Subcutaneous abdominal adipose tissue (tissue), 5 donors: ENCODE data around the gene DNPH1.

ENCODE experiments used
- H3K27ac ChIP-seq: one replicate; pipeline ENCODE4 v1.7.0; 2013; ENCODE audit warnings: low read depth, mild to moderate bottlenecking, inconsistent platforms, low read length, moderate library complexity
- H3K27me3 ChIP-seq, 5 donors: one replicate each; pipeline ENCODE4 v1.7.0; 2013; ENCODE audit warnings: low read length in 5 of 5, inconsistent platforms in 1 of 5; ENCODE audit not compliant: control insufficient read depth in 5 of 5, insufficient read depth in 4 of 5
- H3K36me3 ChIP-seq, 5 donors: one replicate each; pipeline ENCODE4 v1.7.0; 2013; ENCODE audit warnings: low read length in 5 of 5; ENCODE audit not compliant: control insufficient read depth in 5 of 5, insufficient read depth in 5 of 5
- H3K4me1 ChIP-seq, 5 donors: one replicate each; pipeline ENCODE4 v1.7.0; 2013; ENCODE audit warnings: low read length in 5 of 5, mild to moderate bottlenecking in 3 of 5, moderate library complexity in 1 of 5; ENCODE audit not compliant: control insufficient read depth in 5 of 5, insufficient read depth in 5 of 5
- H3K4me3 ChIP-seq, 5 donors: one replicate each; pipeline ENCODE4 v1.7.0; 2013; ENCODE audit warnings: low read length in 5 of 5, low read depth in 1 of 5
- H3K9ac ChIP-seq, 5 donors: one replicate each; pipeline ENCODE4 v1.7.0; 2013; ENCODE audit warnings: low read length in 5 of 5, mild to moderate bottlenecking in 4 of 5, moderate library complexity in 3 of 5
- H3K9me3 ChIP-seq, 5 donors: one replicate each; pipeline ENCODE4 v1.7.0; 2013; ENCODE audit warnings: low read length in 5 of 5; ENCODE audit not compliant: control insufficient read depth in 5 of 5
- donor health status: healthy.
- donor health status: healthy.
- donor health status: healthy.
- donor health status: healthy.
- donor health status: healthy.

The DNPH1 gene

DNA sequence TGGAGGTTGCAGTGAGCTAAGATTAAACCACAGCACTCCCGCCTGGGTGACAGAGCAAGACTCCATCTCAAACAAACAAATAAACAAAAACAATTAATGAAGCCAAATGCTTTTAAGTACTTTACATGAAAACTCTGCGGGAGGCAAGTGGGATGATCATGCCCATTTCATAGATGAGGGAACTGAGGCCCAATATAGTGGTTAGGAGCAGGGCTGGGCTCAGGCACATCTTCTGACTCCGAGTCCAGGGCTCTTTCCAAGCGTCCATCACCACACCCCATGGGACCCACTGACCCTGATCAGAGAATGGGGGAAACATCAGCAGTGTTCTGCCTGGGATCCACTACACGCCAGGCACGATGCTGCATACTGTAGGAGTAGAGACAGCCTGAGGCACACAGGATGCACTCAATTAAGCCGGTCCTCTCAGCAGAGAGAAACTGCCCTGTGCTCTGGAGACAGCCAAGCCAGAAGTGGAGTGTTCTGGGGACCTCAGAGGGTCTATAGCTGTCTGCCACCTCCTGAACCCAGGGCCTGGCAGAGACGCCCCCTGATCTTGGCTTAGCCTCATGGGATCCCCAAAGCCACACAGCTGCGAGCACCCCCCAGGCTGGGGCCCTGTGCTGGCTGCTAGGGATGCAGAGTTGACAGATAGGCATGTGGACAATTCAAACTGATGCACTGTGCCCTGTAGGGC lies 27.5 kb upstream of the DNPH1 start:
- Histone ChIP-seq H3K9me3 (no peaks in the 10 kb centered on the region), H3K36me3 (no peaks in the 10 kb centered on the region), H3K4me1 (peaks cover 0 to under 1% (median 0%) of the 10 kb centered on the region in 5 donors), H3K27me3 (peaks cover 5 to 37% (median 30%) of the 10 kb centered on the region in 5 donors), H3K27ac (no peak overlapping the region), H3K4me3 (no peak overlapping the region), H3K9ac (no peak overlapping the region)

DNA sequence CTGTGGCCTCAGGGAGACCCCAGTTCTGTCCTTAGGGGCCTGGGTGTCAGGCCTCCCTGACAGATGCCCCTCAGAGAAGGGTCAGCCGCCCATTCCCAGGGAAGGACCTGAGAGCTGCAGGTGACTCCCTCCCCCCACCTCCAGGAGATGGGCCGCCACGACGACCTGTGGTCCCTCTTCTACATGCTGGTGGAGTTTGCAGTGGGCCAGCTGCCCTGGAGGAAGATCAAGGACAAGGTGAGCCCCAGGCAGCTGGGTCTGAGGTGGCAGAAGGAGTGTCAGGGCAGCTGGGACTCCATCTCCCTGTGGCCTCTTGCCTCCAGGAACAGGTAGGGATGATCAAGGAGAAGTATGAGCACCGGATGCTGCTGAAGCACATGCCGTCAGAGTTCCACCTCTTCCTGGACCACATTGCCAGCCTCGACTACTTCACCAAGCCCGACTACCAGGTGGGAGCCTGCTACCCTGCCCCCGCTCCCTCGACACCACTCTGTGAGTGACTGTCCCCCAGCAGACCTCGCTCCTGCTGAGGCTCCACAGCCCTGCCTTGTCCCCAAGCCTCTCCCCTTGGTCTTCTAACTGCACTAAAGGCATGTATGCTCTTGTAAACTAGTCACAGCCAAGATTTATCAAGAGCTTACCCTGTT lies 26.2 kb upstream of the DNPH1 start:
- Histone ChIP-seq H3K9ac (no peak overlapping the region), H3K4me3 (no peak overlapping the region), H3K27me3 (peaks cover 15 to 49% (median 39%) of the 10 kb centered on the region in 5 donors), H3K27ac (no peak overlapping the region), H3K9me3 (no peaks in the 10 kb centered on the region), H3K4me1 (peaks cover 0 to 4% (median 0%) of the 10 kb centered on the region in 5 donors), H3K36me3 (no peaks in the 10 kb centered on the region)

DNA sequence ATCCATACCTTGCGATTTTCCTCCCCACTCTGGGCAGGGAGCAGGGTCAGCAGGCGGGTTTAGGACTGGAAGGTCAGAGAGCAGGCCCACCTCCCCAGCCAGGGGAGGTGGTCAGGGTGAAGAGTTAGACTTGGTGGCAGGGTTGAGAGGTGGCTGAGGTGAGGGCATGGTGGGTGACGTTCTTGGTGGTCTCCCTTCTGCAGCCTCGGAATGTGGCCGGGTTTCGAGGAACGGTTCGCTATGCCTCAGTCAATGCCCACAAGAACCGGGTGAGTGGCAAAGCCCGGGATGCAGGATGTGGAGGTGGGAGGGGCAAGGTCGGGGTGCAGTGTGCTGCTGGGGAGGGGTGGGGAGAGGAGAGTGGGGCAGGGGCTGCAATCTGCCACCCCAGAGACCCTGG lies 25.6 kb upstream of the DNPH1 start:
- H3K36me3 ChIP-seq: no peaks in the 10 kb centered on the region
- H3K4me1 ChIP-seq: peaks cover 0 to 4% (median 0%) of the 10 kb centered on the region in 5 donors
- no peak overlapping the region for H3K27ac ChIP-seq
- no peaks in the 10 kb centered on the region for H3K9me3 ChIP-seq
- peaks cover 15 to 49% (median 40%) of the 10 kb centered on the region in 5 donors for H3K27me3 ChIP-seq
- H3K4me3 ChIP-seq: no peak overlapping the region
- H3K9ac ChIP-seq: no peak overlapping the region

DNA sequence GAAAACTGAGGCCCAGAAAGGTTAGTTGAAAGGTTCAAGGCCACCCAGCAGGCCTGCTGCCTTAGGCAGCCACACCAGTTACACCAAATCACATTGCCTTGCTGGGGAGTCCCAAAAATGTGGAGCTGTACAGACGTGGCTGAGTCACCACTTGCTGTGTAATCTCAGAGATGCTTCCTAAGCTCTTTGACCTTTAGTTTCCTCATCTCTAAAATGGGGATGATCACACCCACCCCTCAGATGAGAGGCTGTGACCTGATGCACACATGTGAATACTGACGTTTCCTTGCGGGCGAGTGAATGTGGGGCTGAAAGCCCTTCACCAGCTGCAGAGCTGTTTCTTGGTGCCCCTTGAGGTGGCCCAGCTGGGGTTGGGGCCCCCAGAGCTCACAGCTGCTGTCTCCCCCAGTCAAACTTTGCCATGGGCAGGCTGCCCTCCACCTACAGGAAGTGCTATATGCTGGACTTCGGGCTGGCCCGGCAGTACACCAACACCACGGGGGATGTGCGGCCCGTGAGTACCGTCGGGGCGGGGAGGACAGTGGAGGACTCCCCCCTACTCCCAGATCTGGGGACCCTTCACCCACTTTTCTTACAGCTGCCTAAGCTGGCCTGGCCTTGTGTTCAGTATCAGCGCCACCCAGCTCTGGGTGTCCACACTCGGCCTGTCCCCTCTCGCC lies 25.0 kb upstream of the DNPH1 start:
- Histone ChIP-seq H3K27ac (no peak overlapping the region), H3K9me3 (no peaks in the 10 kb centered on the region), H3K27me3 (peaks cover 15 to 49% (median 40%) of the 10 kb centered on the region in 5 donors), H3K36me3 (no peaks in the 10 kb centered on the region), H3K9ac (no peak overlapping the region), H3K4me1 (peaks cover 0 to 4% (median 0%) of the 10 kb centered on the region in 5 donors), H3K4me3 (no peak overlapping the region)

DNA sequence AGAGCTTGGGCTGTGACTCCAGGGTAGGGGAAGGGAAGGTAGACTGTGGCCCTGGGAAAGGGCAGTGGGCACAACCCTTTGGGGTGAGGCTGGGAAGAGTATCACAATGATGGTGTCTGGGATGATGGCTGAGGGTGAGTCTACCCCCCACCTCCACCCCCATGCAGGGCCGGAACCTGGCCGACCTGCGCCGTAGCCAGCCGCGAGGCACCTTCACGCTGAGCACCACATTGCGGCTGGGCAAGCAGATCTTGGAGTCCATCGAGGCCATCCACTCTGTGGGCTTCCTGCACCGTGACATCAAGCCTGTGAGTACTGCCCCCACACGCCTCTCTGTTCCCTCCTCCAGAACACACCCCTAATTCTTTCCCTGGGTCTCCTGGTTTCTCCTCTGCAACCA lies 24.1 kb upstream of the DNPH1 start:
- Histone ChIP-seq H3K27me3 (peaks cover 15 to 49% (median 40%) of the 10 kb centered on the region in 5 donors), H3K36me3 (no peaks in the 10 kb centered on the region), H3K4me1 (peaks cover 0 to 4% (median 0%) of the 10 kb centered on the region in 5 donors), H3K9me3 (no peaks in the 10 kb centered on the region), H3K27ac (no peak overlapping the region), H3K4me3 (no peak overlapping the region), H3K9ac (no peak overlapping the region)

DNA sequence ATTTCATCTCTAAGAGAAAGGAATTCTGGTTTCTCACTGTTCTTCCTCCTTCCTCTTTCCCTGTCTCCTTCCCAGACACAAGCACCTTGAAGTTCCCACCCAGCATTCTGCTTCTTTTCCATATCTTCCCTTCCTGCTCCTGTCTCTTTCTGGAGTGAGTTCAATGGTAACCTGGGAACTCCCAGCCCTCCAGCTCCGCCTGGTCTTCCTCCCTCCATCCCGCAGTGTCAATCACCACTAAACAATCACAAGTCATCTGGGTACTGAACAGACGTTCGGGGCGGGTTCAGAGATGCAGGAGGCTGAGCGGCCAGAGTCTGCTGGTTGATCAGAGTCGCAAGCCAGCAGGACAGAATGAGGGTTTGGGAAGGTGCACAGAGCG lies 21.7 kb upstream of the DNPH1 start:
- Histone ChIP-seq H3K27ac (no peak overlapping the region), H3K4me1 (peaks cover 0 to 22% (median 17%) of the 10 kb centered on the region in 5 donors), H3K27me3 (peaks cover 15 to 36% (median 34%) of the 10 kb centered on the region in 5 donors), H3K9ac (no peak overlapping the region), H3K4me3 (no peak overlapping the region), H3K9me3 (no peaks in the 10 kb centered on the region), H3K36me3 (no peaks in the 10 kb centered on the region)

DNA sequence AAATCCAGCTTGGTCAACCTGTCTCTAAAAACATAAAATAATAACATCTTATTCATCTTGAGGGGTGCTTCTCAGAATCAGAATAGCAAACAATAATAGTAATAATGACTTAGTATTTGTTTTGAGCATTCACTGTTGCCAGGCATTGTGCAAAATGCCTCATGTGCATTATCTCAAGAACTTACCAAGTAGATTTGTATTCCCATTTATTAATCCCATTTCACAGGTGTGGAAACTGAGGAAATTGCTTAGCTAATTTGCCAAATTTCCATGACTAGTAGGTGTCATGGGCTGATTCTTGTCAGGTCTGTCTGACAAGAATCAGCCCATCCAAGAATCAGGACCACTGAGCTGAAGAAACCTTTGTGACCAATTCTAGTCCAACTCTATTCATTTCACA lies 19.5 kb upstream of the DNPH1 start:
- Histone ChIP-seq H3K4me1 (peaks cover 0 to 22% (median 17%) of the 10 kb centered on the region in 5 donors), H3K4me3 (no peak overlapping the region), H3K27ac (no peak overlapping the region), H3K36me3 (no peaks in the 10 kb centered on the region), H3K9me3 (no peaks in the 10 kb centered on the region), H3K9ac (no peak overlapping the region), H3K27me3 (peaks cover 20 to 48% (median 39%) of the 10 kb centered on the region in 5 donors)

DNA sequence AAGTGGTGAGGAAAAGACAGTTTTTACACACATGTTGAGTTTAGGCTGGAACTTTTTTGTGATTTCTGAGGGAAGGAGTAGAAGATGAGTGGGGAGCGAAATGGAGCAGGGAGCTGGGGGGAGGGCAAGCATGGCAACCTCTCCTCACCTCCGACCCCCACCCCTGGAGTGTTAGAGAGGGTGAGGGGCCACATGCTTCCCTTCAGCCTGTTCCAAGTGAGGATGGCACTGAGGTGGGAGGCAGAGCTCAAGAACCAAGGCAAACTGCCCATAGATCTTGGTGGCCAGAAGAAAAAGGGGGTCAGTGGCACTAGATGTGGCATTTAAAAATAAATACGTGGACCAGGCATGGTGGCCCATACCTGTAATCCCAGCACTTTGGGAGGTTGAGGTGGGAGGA lies 18.8 kb upstream of the DNPH1 start:
- H3K36me3 ChIP-seq: no peaks in the 10 kb centered on the region
- peak overlapping the region in 1 of 5 donors; percentile 73 for H3K4me3 ChIP-seq
- peaks cover 0 to 22% (median 17%) of the 10 kb centered on the region in 5 donors for H3K4me1 ChIP-seq
- H3K9ac ChIP-seq: peak overlapping the region in 1 of 5 donors; percentile 80
- no peaks in the 10 kb centered on the region for H3K9me3 ChIP-seq
- H3K27me3 ChIP-seq: peaks cover 25 to 49% (median 41%) of the 10 kb centered on the region in 5 donors
- no peak overlapping the region for H3K27ac ChIP-seq

DNA sequence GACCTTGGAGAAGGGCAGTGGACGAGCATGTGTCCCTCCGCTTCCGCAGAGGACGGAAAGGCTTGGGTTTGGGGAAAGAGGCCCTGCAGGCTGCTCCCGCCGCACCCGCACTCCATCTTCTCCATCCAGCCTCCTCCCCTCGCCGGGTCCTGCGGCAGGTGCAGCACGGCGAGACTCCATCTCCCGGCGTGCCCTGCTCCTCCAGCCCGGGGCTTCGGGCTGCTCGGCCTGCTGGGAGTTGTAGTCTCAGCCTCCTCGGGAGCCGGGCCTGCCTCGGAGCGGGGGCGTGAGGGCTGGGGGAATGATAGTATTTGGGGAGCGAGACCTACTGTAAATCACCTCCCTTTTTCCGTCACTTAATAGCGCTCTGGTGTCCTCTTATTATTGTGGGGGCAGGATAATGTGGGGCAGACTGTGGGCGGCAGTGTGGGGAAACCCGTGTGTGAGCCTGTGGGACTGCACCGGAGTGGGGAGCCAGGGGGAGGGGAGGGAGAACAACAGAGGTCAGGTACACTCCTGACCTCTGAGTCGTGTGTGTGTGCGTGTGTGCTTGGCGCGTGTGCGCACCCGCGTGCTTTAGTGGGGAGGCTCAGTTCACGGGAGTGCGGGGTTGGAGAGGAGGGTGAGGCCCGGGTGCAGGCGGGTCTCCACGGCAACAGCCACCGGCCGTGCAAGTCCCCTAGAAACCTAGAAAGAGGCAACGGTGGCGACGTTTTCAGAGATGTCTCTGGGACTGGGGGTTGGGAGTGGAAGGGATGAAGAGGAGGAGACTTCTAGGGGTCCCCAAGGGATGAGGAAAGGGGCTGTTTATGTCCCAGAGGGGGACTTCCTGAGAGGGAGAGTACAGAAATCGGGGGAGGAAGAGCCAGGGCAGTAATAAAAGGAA lies 18.1 kb upstream of the DNPH1 start:
- peaks cover 25 to 46% (median 41%) of the 10 kb centered on the region in 5 donors for H3K27me3 ChIP-seq
- H3K4me3 ChIP-seq: peak overlapping the region; percentile 73 to 84 (median 76)
- H3K36me3 ChIP-seq: no peaks in the 10 kb centered on the region
- H3K9ac ChIP-seq: peak overlapping the region; percentile 38 to 80 (median 73)
- H3K4me1 ChIP-seq: peaks cover 0 to 22% (median 17%) of the 10 kb centered on the region in 5 donors
- no peaks in the 10 kb centered on the region for H3K9me3 ChIP-seq
- no peak overlapping the region for H3K27ac ChIP-seq
